Osteoblast (primary cell): ENCODE results near the gene CLRN3. TPM values are rescaled to one million over a fixed set of nuclear protein-coding genes. Genes with fewer than 3 reads are reported as not detected.

Experiments
- DNase-seq: peaks from one replicate; pipeline ENCODE4 v3.0.0; 2011; ENCODE audit warnings: low spot score, mixed read lengths; ENCODE audit not compliant: insufficient read length; ENCODE audit errors: missing footprints
- H2AFZ ChIP-seq: 2 replicates; pipeline ENCODE4 v1.6.0; 2011; ENCODE audit warnings: mild to moderate bottlenecking, low read length
- H3K27ac ChIP-seq: 2 replicates; pipeline ENCODE4 v1.5.1; 2011; ENCODE audit warnings: mild to moderate bottlenecking, low read depth, low read length, moderate library complexity
- H3K27me3 ChIP-seq: 2 replicates; pipeline ENCODE4 v1.6.0; 2012; ENCODE audit warnings: mild to moderate bottlenecking, control low read depth, inconsistent platforms, low read length, moderate library complexity; ENCODE audit not compliant: insufficient read depth
- H3K36me3 ChIP-seq: 2 replicates; pipeline ENCODE4 v1.5.1; 2011; ENCODE audit warnings: mild to moderate bottlenecking, low read length, control low read depth, moderate library complexity; ENCODE audit not compliant: insufficient read depth
- H3K4me1 ChIP-seq: 2 replicates; pipeline ENCODE4 v1.5.1; 2011; ENCODE audit warnings: mild to moderate bottlenecking, low read length, control low read depth, moderate library complexity; ENCODE audit not compliant: insufficient read depth
- H3K4me2 ChIP-seq: 2 replicates; pipeline ENCODE4 v1.6.0; 2011; ENCODE audit warnings: mild to moderate bottlenecking, low read length; ENCODE audit not compliant: insufficient read depth
- H3K4me3 ChIP-seq: fragments of 200-600 bp; sonication (generic); 3 replicates; pipeline ENCODE4 v1.5.1; 2012; ENCODE audit warnings: mild to moderate bottlenecking, low read length, inconsistent platforms; ENCODE audit not compliant: insufficient read depth
- H3K79me2 ChIP-seq: 2 replicates; pipeline ENCODE4 v1.6.0; 2012; ENCODE audit warnings: mild to moderate bottlenecking, low read length, control low read depth, inconsistent platforms; ENCODE audit not compliant: insufficient read depth
- H3K9me3 ChIP-seq: 2 replicates; pipeline ENCODE4 v1.5.1; 2011; ENCODE audit warnings: low read depth, low read length, control low read depth
- H4K20me1 ChIP-seq: 2 replicates; pipeline ENCODE4 v1.6.0; 2012; ENCODE audit warnings: mild to moderate bottlenecking, low read length, control low read depth; ENCODE audit not compliant: insufficient read depth
- total RNA-seq: library from RNA; depleted of rRNA; stranded (reverse); fragments of >200 nt; gene quantifications from 2 replicates; pipeline ENCODE4 v1.2.3, GENCODE V29; 2012
- TF ChIP-seq, protein P1 (sequence below): IDR thresholded peaks from 2 replicates; pipeline ENCODE4 v1.5.1; 2011; ENCODE audit warnings: mild to moderate bottlenecking, low read depth, low read length, moderate library complexity; ENCODE audit errors: extremely low read depth

The CLRN3 gene
- total RNA-seq, 1 donor, result not detected

- no peak overlapping the region for H2AFZ ChIP-seq
- H3K27ac ChIP-seq, result no peak overlapping the region
- peaks cover 2% of the 10 kb centered on the region for H3K79me2 ChIP-seq
- TF ChIP-seq, protein P1, sequence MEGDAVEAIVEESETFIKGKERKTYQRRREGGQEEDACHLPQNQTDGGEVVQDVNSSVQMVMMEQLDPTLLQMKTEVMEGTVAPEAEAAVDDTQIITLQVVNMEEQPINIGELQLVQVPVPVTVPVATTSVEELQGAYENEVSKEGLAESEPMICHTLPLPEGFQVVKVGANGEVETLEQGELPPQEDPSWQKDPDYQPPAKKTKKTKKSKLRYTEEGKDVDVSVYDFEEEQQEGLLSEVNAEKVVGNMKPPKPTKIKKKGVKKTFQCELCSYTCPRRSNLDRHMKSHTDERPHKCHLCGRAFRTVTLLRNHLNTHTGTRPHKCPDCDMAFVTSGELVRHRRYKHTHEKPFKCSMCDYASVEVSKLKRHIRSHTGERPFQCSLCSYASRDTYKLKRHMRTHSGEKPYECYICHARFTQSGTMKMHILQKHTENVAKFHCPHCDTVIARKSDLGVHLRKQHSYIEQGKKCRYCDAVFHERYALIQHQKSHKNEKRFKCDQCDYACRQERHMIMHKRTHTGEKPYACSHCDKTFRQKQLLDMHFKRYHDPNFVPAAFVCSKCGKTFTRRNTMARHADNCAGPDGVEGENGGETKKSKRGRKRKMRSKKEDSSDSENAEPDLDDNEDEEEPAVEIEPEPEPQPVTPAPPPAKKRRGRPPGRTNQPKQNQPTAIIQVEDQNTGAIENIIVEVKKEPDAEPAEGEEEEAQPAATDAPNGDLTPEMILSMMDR, result no peak
- H3K4me3 ChIP-seq, result no peak overlapping the region
- no peaks in the 10 kb centered on the region for H3K9me3 ChIP-seq
- H4K20me1 ChIP-seq, result no peaks in the 10 kb centered on the region
- no peaks in the 10 kb centered on the region for H3K27me3 ChIP-seq
- DNase-seq, result no peak
- peaks cover 20% of the 10 kb centered on the region for H3K4me1 ChIP-seq
- no peaks in the 10 kb centered on the region for H3K36me3 ChIP-seq
- H3K4me2 ChIP-seq, result no peak overlapping the region
Measured at GRCh38 chr10:127913368-127913759, 20.6 kb upstream of the CLRN3 start.

GRCh38 chr10:127912607-127913367 is 20.0 kb upstream of the CLRN3 start:
- Histone ChIP-seq H3K9me3 (no peaks in the 10 kb centered on the region), H3K79me2 (peaks cover 2% of the 10 kb centered on the region)

DNA sequence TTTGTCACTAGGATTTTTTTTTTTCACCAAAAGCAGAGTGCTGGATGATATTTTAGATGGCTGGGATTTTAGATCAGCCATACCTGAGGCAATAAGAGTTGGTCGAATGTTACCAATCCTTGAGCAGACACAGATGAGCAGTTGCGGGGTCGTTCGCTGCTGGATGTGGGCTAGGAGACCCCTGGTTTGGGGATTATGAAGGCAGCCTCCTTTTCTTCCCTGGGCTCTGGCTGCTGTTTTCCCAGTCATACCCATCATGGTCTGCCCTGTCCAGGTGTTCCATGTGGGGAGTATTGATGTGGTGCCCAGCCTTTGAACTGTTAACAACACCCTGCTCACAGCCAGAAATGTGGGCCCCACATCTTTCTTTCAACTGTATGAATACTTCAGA is 19.1 kb upstream of the CLRN3 start:
- no peak for DNase-seq
- Histone ChIP-seq H4K20me1 (no peaks in the 10 kb centered on the region), H3K4me1 (peaks cover 27% of the 10 kb centered on the region), H3K36me3 (no peaks in the 10 kb centered on the region), H3K79me2 (peaks cover 2% of the 10 kb centered on the region), H3K27me3 (no peaks in the 10 kb centered on the region), H3K4me2 (no peak overlapping the region), H3K4me3 (no peak overlapping the region), H3K9me3 (no peaks in the 10 kb centered on the region), H3K27ac (no peak overlapping the region), H2AFZ (no peak overlapping the region)
- TF ChIP-seq, protein P1, result no peak

More at GRCh38 chr10:127912607-127913367, 20.0 kb upstream of the CLRN3 start:
- Histone ChIP-seq H3K27me3 (no peaks in the 10 kb centered on the region), H3K4me1 (peaks cover 25% of the 10 kb centered on the region), H4K20me1 (no peaks in the 10 kb centered on the region), H3K27ac (no peak overlapping the region), H2AFZ (no peak overlapping the region), H3K36me3 (no peaks in the 10 kb centered on the region), H3K4me3 (no peak overlapping the region), H3K4me2 (no peak overlapping the region)
- DNase-seq, result no peak
- TF ChIP-seq, protein P1, result no peak

- Histone ChIP-seq H3K27ac (no peak overlapping the region), H3K4me1 (peaks cover 27% of the 10 kb centered on the region), H3K36me3 (no peaks in the 10 kb centered on the region), H2AFZ (no peak overlapping the region), H3K4me3 (no peak overlapping the region), H3K79me2 (peaks cover 2% of the 10 kb centered on the region), H3K27me3 (no peaks in the 10 kb centered on the region), H3K4me2 (no peak overlapping the region), H4K20me1 (no peaks in the 10 kb centered on the region), H3K9me3 (no peaks in the 10 kb centered on the region)
- TF ChIP-seq, protein P1, result no peak
- no peak for DNase-seq
Measured at GRCh38 chr10:127911218-127911866, 18.6 kb upstream of the CLRN3 start.
